Measurements from ENCODE around the gene CTSC.

DNA sequence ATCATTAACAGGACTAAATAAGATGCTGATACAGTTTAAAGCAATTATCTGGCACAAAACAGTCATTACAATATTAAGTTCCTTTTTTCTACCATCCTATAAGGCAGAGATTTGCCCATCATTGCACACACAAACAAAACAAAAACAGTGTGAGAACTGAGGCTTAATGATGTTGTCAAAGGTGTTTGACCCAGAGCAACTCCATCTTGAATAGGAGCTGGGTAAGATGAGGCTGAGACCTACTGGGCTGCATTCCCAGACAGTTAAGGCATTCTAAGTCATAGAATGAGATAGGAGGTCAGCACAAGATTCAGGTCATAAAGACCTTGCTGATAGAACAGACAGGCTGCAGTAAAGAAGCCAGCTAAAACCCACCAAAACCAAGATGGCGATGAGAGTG, 33.2 kb downstream of the CTSC start:
- TF ChIP-seq FOXK2 (IDR thresholded peaks at IDR 0.05), result no peak
- TF ChIP-seq, protein P1, sequence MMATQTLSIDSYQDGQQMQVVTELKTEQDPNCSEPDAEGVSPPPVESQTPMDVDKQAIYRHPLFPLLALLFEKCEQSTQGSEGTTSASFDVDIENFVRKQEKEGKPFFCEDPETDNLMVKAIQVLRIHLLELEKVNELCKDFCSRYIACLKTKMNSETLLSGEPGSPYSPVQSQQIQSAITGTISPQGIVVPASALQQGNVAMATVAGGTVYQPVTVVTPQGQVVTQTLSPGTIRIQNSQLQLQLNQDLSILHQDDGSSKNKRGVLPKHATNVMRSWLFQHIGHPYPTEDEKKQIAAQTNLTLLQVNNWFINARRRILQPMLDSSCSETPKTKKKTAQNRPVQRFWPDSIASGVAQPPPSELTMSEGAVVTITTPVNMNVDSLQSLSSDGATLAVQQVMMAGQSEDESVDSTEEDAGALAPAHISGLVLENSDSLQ (IDR thresholded peaks at IDR 0.05), result no peak
- no peak for TF ChIP-seq LEF1 (IDR thresholded peaks at IDR 0.05; ENCODE audit: borderline replicate concordance)
- TF ChIP-seq FOXM1 (IDR thresholded peaks at IDR 0.05; ENCODE audit: borderline replicate concordance), result no peak
- TF ChIP-seq HDGF (IDR thresholded peaks at IDR 0.05; ENCODE audit: borderline replicate concordance), result no peak
- TF ChIP-seq TARDBP (IDR thresholded peaks at IDR 0.05), result no peak
- no peak for TF ChIP-seq NFRKB (IDR thresholded peaks at IDR 0.05)
- TF ChIP-seq SP1 (IDR thresholded peaks at IDR 0.05), result no peak
- TF ChIP-seq ARNT (IDR thresholded peaks at IDR 0.05), result no peak
- no peak for TF ChIP-seq BHLHE40 (IDR thresholded peaks at IDR 0.05; ENCODE audit: borderline replicate concordance)
- TF ChIP-seq ZNF384 (IDR thresholded peaks at IDR 0.05), result no peak
- TF ChIP-seq CTBP1 (IDR thresholded peaks at IDR 0.05; ENCODE audit: borderline replicate concordance), result no peak
- TF ChIP-seq SUZ12 (IDR thresholded peaks at IDR 0.05), result no peak
